ENCODE measurements around the gene SRRD. TPM values are rescaled to one million over a fixed set of nuclear protein-coding genes. Genes with fewer than 3 reads are reported as not detected.
A peak's percentile ranks its signal among the peaks of the same experiment; 100 is the strongest.

SRRD gene
- total and polyA plus RNA-seq, 2 of the 13 experiments (the other 11 are each of a cell fraction or from before 2014, with no cell fraction given): 22.8 to 36.6 TPM

GRCh38 chr22:26480611-26480932 is 3.1 kb upstream of the SRRD start:
- Histone ChIP-seq H3K4me3 (replicated peaks in 1 of 3; ENCODE audit: insufficient read depth in 1 of 3, low read depth in 2 of 3, low read length in 3 of 3) (peak overlapping the region; percentile 55 to 64 (median 61); a peak in 5 of 6 replicates), H3K9me3 (ENCODE audit: low read length) (no peaks in the 10 kb centered on the region)

More at GRCh38 chr22:26480611-26480932, 3.1 kb upstream of the SRRD start:
- in situ Hi-C loops (cut with HindIII; ENCODE audit: extremely low pct_ligation_motif_present, low pct_unique_long_range_greater_than_20kb) (no loop called here), intact Hi-C loops (cut with micrococcal nuclease; ENCODE audit: unreplicated experiment) (no loop called here)
- peaks cover 85% of the 10 kb centered on the region for H3K79me2 ChIP-seq (ENCODE audit: insufficient read depth, low read length)
- BruUV-seq (replicated peaks): no TSS peak
- peaks cover 0 to 16% of the 10 kb centered on the region in 2 experiments; a peak in 4 of 5 replicates for H3K36me3 ChIP-seq (replicated peaks in 1 of 2; ENCODE audit: control insufficient read depth in 1 of 2, insufficient read depth in 2 of 2, low read length in 2 of 2)
- peaks cover 77% of the 10 kb centered on the region for H3K4me1 ChIP-seq (ENCODE audit: insufficient read depth, low read length)
- H2AFZ ChIP-seq (ENCODE audit: low read length): no peak overlapping the region
- H3K27ac ChIP-seq (ENCODE audit: extremely low read length, insufficient read depth, low read length): peak overlapping the region; percentile 95
- H3K27me3 ChIP-seq (ENCODE audit: control insufficient read depth in 1 of 2, insufficient read depth in 2 of 2, low read length in 2 of 2): no peaks in the 10 kb centered on the region; a peak in 1 of 5 replicates
- ChIA-PET POLR2A (interaction anchor here (0.6 to 1.0 kb wide), 2 partner anchors 9 to 32 kb away, joined by 3 read pairs; partner anchors contain the start of gene TFIP11), CTCF (ENCODE audit: low intra/inter-chr PET ratio, low total read pairs) (no interaction called here)
- FAIRE-seq (no peak), DNase-seq (ENCODE audit: low spot score) (no peak), ATAC-seq (no peak)
- H4K20me1 ChIP-seq (ENCODE audit: insufficient read depth, low read length): no peaks in the 10 kb centered on the region
- TF ChIP-seq ZNF276 (CRISPR knock-in tag; IDR thresholded peaks at IDR 0.05; ENCODE audit: low read depth): 0 out of 2 replicates have a peak, but pooled peaks have one; percentile 40
- no peak for TF ChIP-seq ZNF883 (CRISPR knock-in tag; IDR thresholded peaks at IDR 0.05; ENCODE audit: not compliant biosample characterization)
- peak; percentile 54; the same call in 1 of the 2 replicates for TF ChIP-seq HNF1B (CRISPR knock-in tag; IDR thresholded peaks at IDR 0.05)
- TF ChIP-seq ZNF572 (CRISPR knock-in tag; IDR thresholded peaks at IDR 0.05): 0 out of 2 replicates have a peak, but pooled peaks have one; percentile 37
- no peak for TF ChIP-seq GABPB1 (CRISPR knock-in tag; IDR thresholded peaks at IDR 0.05)
- no peak for TF ChIP-seq ERF (CRISPR knock-in tag; IDR thresholded peaks at IDR 0.05)
- H3K4me2 ChIP-seq (ENCODE audit: low read depth, low read length): peak overlapping the region; percentile 83
- H3K9ac ChIP-seq (ENCODE audit: insufficient read depth, low read depth, low read length): peak overlapping the region; percentile 72
- 25% methylated on average over 2 of the region's 2 CpGs for WGBS (ENCODE audit: low lambda C conversion rate)
